Measurements from ENCODE around the gene SYNGR2. TPM values are rescaled to one million over a fixed set of nuclear protein-coding genes. Genes with fewer than 3 reads are reported as not detected.
"Not testable (repeated sequence)": the region's sequence is repeated elsewhere in the genome, so short reads cannot be mapped to it uniquely, and the experiment has no call there.

SYNGR2 gene
- polyA plus RNA-seq, 1 donor: 47.3 TPM

DNA sequence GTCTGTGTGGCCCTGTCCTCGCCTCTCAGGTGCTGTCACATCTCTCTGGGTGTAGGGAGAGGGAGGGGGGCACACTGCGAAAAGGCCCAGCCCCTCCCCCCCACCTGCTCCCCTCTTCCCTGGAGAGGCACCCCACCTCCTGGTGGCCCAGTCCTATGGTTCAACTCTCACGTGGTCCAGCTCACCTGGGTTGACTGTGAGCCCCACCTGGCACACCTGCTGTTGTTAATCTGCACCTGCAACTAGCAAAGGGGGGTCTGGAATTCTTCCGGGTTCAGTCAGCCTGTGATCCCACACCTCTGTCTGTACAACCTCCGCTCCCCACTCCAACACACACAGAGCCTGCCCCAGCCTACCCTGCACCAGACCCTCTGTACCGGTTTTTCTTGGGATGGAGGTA, 2.0 kb upstream of the SYNGR2 start:
- no peak for DNase-seq

DNA sequence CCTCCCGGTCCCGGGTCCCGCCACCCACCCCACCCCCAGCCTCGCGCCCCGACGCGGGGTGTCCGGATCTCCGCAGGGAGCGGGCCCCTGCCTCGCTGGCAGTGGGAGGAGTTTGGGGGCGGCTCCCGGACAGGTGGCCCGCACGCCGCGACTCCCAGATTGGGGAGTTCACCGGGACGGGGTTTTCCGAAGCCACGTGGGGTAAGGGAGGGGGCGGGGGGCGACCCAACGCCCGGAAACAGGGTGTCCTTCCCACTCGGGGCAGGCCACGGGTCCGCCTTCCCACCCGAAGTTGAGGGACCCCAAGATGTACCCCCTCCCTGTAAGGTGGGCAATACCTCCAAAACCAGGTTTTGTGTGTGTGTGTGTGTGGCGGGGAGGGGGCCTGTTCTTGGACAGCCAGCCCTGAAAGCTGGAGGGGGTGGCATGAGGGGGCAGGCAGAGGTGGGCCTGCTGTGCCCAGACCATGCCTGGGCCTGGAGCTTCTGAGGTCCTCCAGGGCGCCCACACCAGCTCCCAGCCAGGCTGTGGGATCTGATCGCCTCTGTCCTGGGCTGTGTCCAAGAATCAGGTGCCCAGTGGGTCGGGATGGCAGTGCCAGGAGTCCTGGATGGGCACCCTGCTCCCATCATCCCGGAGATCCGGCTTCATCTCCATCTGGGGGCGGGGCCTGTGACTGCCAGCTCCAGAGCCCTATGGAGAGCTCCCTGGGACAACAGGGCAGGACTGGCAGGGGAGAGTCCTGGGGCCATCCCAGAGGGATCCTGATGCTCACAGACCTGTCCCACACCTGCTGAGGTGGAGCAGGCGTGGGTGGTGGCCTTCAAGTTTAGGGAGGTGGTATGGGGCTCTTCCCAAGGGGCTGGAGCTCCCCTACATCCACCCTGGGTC, 767 bp downstream of the SYNGR2 start:
- DNase-seq: no peak

GRCh38 chr17:78170692-78171590, 2.6 kb downstream of the SYNGR2 start:
- DNase-seq: no peak

DNA sequence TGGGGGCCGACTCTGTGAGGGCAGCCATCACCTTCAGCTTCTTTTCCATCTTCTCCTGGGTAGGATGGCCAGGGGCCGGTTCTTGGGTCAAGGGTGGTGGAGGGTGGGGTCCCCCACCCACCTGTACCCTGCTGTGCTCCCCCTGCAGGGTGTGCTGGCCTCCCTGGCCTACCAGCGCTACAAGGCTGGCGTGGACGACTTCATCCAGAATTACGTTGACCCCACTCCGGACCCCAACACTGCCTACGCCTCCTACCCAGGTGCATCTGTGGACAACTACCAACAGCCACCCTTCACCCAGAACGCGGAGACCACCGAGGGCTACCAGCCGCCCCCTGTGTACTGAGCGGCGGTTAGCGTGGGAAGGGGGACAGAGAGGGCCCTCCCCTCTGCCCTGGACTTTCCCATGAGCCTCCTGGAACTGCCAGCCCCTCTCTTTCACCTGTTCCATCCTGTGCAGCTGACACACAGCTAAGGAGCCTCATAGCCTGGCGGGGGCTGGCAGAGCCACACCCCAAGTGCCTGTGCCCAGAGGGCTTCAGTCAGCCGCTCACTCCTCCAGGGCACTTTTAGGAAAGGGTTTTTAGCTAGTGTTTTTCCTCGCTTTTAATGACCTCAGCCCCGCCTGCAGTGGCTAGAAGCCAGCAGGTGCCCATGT, 3.3 kb downstream of the SYNGR2 start:
- not testable (repeated sequence) for DNase-seq

GRCh38 chr17:78172249-78173051, 4.1 kb downstream of the SYNGR2 start:
- no peak for DNase-seq

GRCh38 chr17:78173097-78173715, 4.8 kb downstream of the SYNGR2 start:
- no peak for DNase-seq

DNA sequence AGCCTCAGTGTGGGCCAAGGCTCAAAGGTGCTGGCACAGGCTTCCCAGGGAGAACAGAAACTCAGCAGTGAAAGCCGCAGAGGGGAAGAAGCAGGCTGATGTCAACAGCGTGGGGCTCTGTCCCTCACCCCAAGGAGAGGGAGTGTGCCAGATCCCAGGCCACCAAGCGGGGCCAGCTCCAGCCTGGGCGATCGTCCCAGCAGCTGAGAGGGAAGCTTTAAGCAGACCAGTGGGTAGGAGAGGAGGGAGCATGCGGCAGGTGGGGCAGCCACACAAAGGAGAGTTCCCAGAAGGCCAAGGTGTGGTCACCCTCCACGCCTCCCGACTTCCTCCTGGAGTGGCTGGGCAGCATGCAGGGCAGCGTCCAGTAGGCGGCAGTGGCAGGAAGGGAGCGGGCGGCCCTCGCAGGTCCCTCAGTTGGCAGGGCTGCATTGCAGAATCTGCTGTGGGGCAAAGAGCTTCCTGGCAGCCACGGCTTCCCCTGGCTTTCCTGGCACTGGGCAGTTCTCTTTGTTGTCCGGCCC, 6.0 kb downstream of the SYNGR2 start:
- DNase-seq: no peak

DNA sequence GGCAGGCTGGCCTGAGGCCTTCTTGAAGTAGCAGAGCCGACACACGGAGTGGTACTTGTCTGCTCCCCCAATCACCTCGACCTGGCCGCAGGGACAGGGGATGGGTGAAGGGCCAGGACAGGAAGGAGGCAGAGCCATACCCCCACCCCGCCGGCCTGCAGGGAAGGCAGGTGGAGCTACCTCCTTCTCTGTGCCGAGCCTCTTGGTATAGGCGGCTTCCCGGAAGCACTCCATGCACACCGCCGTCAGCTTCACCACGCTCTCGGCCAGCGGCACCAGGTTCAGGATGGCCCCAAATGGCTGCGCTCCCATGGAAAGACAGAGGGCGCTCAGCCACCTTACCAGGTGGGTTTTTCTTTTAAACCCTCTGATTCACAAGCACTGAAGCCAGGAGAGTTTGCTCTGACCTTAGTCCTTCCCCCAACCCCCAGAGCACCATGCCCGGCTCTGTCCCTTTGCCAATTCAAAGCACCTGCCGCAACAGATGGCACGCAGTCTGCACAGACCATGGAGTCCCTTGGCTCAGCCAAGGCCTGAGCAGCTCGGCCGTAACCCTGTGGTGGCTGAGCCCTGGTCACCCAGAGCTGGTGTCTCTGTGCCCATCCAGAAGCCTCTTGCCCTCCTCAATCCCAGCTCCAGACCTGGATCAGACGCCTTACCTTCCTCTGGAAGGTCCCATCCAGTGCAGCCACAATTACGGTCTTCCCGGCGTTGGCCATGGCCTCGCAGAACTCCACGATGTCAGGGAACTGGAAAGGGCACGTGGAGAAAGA, 6.7 kb downstream of the SYNGR2 start:
- DNase-seq: no peak

- no peak for DNase-seq
Measured at GRCh38 chr17:78175643-78175981, 7.2 kb downstream of the SYNGR2 start.

- DNase-seq: no peak
Measured at GRCh38 chr17:78176548-78177025, 8.2 kb downstream of the SYNGR2 start.

DNA sequence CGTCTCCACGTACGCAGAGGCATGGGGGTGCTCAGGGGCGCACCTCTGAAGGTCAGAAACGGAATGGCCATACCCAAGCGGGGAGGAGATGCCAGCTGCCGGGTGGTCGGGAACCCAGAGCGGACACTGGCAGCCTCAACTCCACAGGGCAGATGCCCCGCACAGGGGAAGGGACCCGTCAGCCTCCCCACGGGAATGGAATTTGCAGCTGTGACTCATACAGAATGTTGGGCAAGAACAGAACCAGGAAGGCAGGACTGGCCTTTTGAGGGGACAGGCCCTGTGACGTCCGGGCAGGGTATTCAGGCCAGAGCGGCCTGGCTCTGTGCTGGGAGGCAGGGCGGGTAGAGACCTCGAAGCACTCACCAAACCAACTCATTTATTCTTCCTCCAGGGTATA, 11.0 kb downstream of the SYNGR2 start:
- no peak for DNase-seq

- DNase-seq: no peak
Measured at GRCh38 chr17:78180083-78180482, 11.7 kb downstream of the SYNGR2 start.

- DNase-seq: no peak
Measured at GRCh38 chr17:78180508-78180907, 12.1 kb downstream of the SYNGR2 start.

DNA sequence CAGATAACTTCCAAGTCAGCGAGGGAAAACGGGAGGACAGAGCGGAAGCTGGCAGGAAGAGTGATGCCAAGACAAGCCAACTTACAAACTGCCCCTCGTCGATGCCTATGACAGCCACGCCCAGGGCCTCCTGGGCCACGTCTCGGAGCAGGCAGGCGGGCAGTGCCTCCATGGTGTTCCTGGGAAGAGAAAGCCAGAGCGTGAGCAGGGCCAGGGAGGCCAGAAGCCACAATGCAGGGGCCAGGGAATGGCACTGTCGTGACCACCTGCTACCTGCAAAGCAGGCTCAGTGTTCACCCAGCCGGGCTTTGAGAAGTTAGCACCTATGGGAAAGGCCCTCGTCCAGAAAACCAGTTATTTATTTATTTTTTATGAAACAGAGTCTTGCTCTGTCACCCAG, 14.1 kb downstream of the SYNGR2 start:
- no peak for DNase-seq

DNA sequence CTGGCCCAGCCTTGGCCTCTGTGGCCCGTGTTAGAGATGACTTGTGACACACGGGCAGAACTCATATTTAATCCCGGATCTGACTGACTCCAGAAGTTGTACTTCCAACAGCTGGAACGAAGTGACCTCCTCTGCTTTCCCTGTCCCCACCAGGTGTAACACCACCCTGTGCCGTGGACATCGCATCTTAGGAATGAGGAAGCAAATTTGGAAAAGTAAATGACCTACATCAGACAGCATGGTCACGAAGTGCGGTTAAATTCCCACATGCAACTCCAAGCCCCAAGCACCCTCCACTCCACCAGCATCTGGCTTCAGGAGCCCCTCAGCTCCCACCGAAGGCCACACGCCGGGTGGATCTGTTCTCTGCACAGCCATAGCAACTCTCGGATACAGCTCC, 15.5 kb downstream of the SYNGR2 start:
- DNase-seq: no peak

- no peak for DNase-seq
Measured at GRCh38 chr17:78184351-78184750, 16.0 kb downstream of the SYNGR2 start.

GRCh38 chr17:78184868-78185267, 16.5 kb downstream of the SYNGR2 start:
- no peak for DNase-seq

GRCh38 chr17:78185981-78186691, 17.8 kb downstream of the SYNGR2 start:
- no peak for DNase-seq

Data from left kidney (tissue), 2 donors.